ENCODE measurements around the gene GLT1D1. TPM values are rescaled to one million over a fixed set of nuclear protein-coding genes. Genes with fewer than 3 reads are reported as not detected.

Gene GLT1D1
- total RNA-seq, 1 experiment from 2014 or later: not detected

GRCh38 chr12:128995619-128996018 lies 142.3 kb downstream of the GLT1D1 start:
- no peaks in the 10 kb centered on the region for H4K20me1 ChIP-seq (ENCODE audit: insufficient read depth)
- H3K9ac ChIP-seq (ENCODE audit: low read length): no peak overlapping the region
- no peaks in the 10 kb centered on the region for H3K4me1 ChIP-seq (ENCODE audit: control insufficient read depth in 1 of 2, insufficient read depth in 2 of 2, low read length in 2 of 2)
- no peaks in the 10 kb centered on the region for H3K79me2 ChIP-seq (ENCODE audit: insufficient read depth, low read length)
- intact Hi-C loops (cut with micrococcal nuclease): no loop called here
- POLR2A ChIA-PET: no interaction called here
- H3K36me3 ChIP-seq (ENCODE audit: control insufficient read depth in 1 of 2, insufficient read depth in 2 of 2, low read length in 2 of 2): no peaks in the 10 kb centered on the region
- H3K27me3 ChIP-seq (ENCODE audit: insufficient read depth, low read length): no peaks in the 10 kb centered on the region
- no peak overlapping the region for H3K27ac ChIP-seq (ENCODE audit: low read depth, low read length)
- CTCF ChIA-PET: no interaction called here
- H3K4me3 ChIP-seq (replicated peaks in 1 of 2; ENCODE audit: low read depth in 1 of 2, low read length in 2 of 2): no peak overlapping the region
- H2AFZ ChIP-seq (ENCODE audit: low read depth, low read length, poor library complexity, severe bottlenecking): no peak overlapping the region
- BruUV-seq (replicated peaks): no TSS peak
- TF ChIP-seq REST (IDR thresholded peaks at IDR 0.05; ENCODE audit: low read depth): no peak
- no peak for TF ChIP-seq ELF1 (IDR thresholded peaks at IDR 0.05; ENCODE audit: borderline replicate concordance, low read depth)
- no peak for TF ChIP-seq SRF (IDR thresholded peaks at IDR 0.05; ENCODE audit: low read depth)
- no peak for TF ChIP-seq ZNF274 (IDR thresholded peaks at IDR 0.05; ENCODE audit: low read depth, low read length)
- no peak for TF ChIP-seq EGR1 (IDR thresholded peaks at IDR 0.05; ENCODE audit: low read depth)
- H3K9me3 ChIP-seq (ENCODE audit: control insufficient read depth in 1 of 2, insufficient read depth in 1 of 2, low read depth in 1 of 2, low read length in 2 of 2): no peaks in the 10 kb centered on the region
- ATAC-seq: no peak
- RAD21 ChIA-PET (ENCODE audit: low non-redundant PET in 1 of 2, low total read pairs in 2 of 2, uncharacterized antibody in 2 of 2, unreplicated experiment in 2 of 2): no interaction called here
- H3K4me2 ChIP-seq (ENCODE audit: low read length): no peak overlapping the region
- DNase-seq (ENCODE audit: low read depth, low spot score): no peak
- H3K9me2 ChIP-seq (ENCODE audit: insufficient read depth): no peaks in the 10 kb centered on the region

- Histone ChIP-seq H3K4me2 (ENCODE audit: low read length) (no peak overlapping the region), H4K20me1 (ENCODE audit: insufficient read depth) (no peaks in the 10 kb centered on the region), H3K9me3 (ENCODE audit: control insufficient read depth in 1 of 2, insufficient read depth in 1 of 2, low read depth in 1 of 2, low read length in 2 of 2) (no peaks in the 10 kb centered on the region), H2AFZ (ENCODE audit: low read depth, low read length, poor library complexity, severe bottlenecking) (no peak overlapping the region), H3K9me2 (ENCODE audit: insufficient read depth) (no peaks in the 10 kb centered on the region), H3K4me1 (ENCODE audit: control insufficient read depth in 1 of 2, insufficient read depth in 2 of 2, low read length in 2 of 2) (no peaks in the 10 kb centered on the region), H3K27ac (ENCODE audit: low read depth, low read length) (no peak overlapping the region), H3K4me3 (replicated peaks in 1 of 2; ENCODE audit: low read depth in 1 of 2, low read length in 2 of 2) (no peak overlapping the region), H3K27me3 (ENCODE audit: insufficient read depth, low read length) (no peaks in the 10 kb centered on the region), H3K79me2 (ENCODE audit: insufficient read depth, low read length) (no peaks in the 10 kb centered on the region), H3K9ac (ENCODE audit: low read length) (no peak overlapping the region), H3K36me3 (ENCODE audit: control insufficient read depth in 1 of 2, insufficient read depth in 2 of 2, low read length in 2 of 2) (no peaks in the 10 kb centered on the region)
- DNase-seq (ENCODE audit: low read depth, low spot score) (no peak), ATAC-seq (no peak)
- ChIA-PET CTCF (no interaction called here), RAD21 (ENCODE audit: low non-redundant PET in 1 of 2, low total read pairs in 2 of 2, uncharacterized antibody in 2 of 2, unreplicated experiment in 2 of 2) (no interaction called here), POLR2A (no interaction called here)
- BruUV-seq (replicated peaks): no TSS peak
- intact Hi-C loops (cut with micrococcal nuclease): no loop called here
- no peak for TF ChIP-seq REST (IDR thresholded peaks at IDR 0.05; ENCODE audit: low read depth)
- no peak for TF ChIP-seq SIN3A (IDR thresholded peaks at IDR 0.05; ENCODE audit: low read depth)
- TF ChIP-seq MAX (IDR thresholded peaks at IDR 0.05): no peak
- TF ChIP-seq TCF7L2 (IDR thresholded peaks at IDR 0.05; ENCODE audit: borderline replicate concordance, extremely low read depth, insufficient read depth, insufficient read length): no peak
- no peak for TF ChIP-seq EZH2phosphoT487 (IDR thresholded peaks at IDR 0.05; ENCODE audit: borderline replicate concordance)
- TF ChIP-seq YY1 (IDR thresholded peaks at IDR 0.05; ENCODE audit: extremely low read depth, insufficient replicate concordance, low read depth, low read length): no peak
- no peak for TF ChIP-seq EGR1 (IDR thresholded peaks at IDR 0.05; ENCODE audit: low read depth)
- no peak for TF ChIP-seq SP1 (IDR thresholded peaks at IDR 0.05; ENCODE audit: low read depth)
- no peak for TF ChIP-seq RAD21 (IDR thresholded peaks at IDR 0.05; ENCODE audit: low read depth)
Measured at GRCh38 chr12:129001826-129002225, 148.5 kb downstream of the GLT1D1 start.
